Panc1 (cell line): ENCODE measurements around the gene FGF3.

Experiments
- CTCF ChIP-seq: fragments of 450-650 bp; IDR thresholded peaks from 2 replicates; pipeline ENCODE4 v1.5.1; 2017; ENCODE audit warnings: mild to moderate bottlenecking
- POLR2AphosphoS5 ChIP-seq: IDR thresholded peaks from 2 replicates; pipeline ENCODE4 v1.6.1; 2012; ENCODE audit warnings: mild to moderate bottlenecking, low read depth, low read length, moderate library complexity
- REST ChIP-seq, 2 experiments: IDR thresholded peaks; 2 replicates each; pipeline ENCODE4 v1.6.1; 2011 to 2012; ENCODE audit warnings: low read depth in 2 of 2, control low read depth in 1 of 2, low read length in 1 of 2, mild to moderate bottlenecking in 1 of 2, moderate library complexity in 1 of 2; ENCODE audit not compliant: insufficient read depth in 1 of 2
- SIN3A ChIP-seq: IDR thresholded peaks from 2 replicates; pipeline ENCODE4 v1.6.1; 2012; ENCODE audit warnings: low read depth, mild to moderate bottlenecking, low read length, moderate library complexity, borderline replicate concordance; ENCODE audit not compliant: insufficient read depth
- TCF7L2 ChIP-seq: IDR thresholded peaks from 2 replicates; pipeline ENCODE4 v1.6.1; 2011; ENCODE audit warnings: mild to moderate bottlenecking, low read depth, low read length, inconsistent platforms

GRCh38 chr11:69811431-69811830, 7.8 kb downstream of the FGF3 start:
- TF ChIP-seq CTCF (no peak), SIN3A (no peak), REST (IDR thresholded peaks at IDR 0.05; ENCODE audit: insufficient read depth in 1 of 2, low read depth in 2 of 2, low read length in 1 of 2) (no peak), POLR2AphosphoS5 (no peak), TCF7L2 (no peak)
